ACHN (cell line): ENCODE measurements around the gene SNAP91.
A peak's percentile ranks its signal among the peaks of the same experiment; 100 is the strongest.
"Not testable (repeated sequence)": the region's sequence is repeated elsewhere in the genome, so short reads cannot be mapped to it uniquely, and the experiment has no call there.

ENCODE experiments used
- DNase-seq: peaks from one replicate; pipeline ENCODE4 v3.0.0-alpha.2; 2015
- in situ Hi-C: cut with HindIII; loops from 2 replicates; pipeline ENCODE4 v1.10.0; 2017; ENCODE audit warnings: low sequenced_read_pairs, low pct_ligation_motif_present, low pct_unique_long_range_greater_than_20kb

SNAP91 gene

GRCh38 chr6:83571663-83572185 lies 137.2 kb downstream of the SNAP91 start:
- DNase-seq, in situ Hi-C loops: not testable (repeated sequence)

- in situ Hi-C loops, result no loop called here
- no peak for DNase-seq
These were observed 149.9 kb downstream of the SNAP91 start for GRCh38 chr6:83558975-83559374.

- no peak for DNase-seq
- in situ Hi-C loops, result no loop called here
These were observed 152.0 kb downstream of the SNAP91 start for GRCh38 chr6:83556871-83557270.

- in situ Hi-C loops, DNase-seq: not testable (repeated sequence)
These were observed 157.2 kb downstream of the SNAP91 start for GRCh38 chr6:83551748-83552147.

GRCh38 chr6:83550482-83550881 lies 158.4 kb downstream of the SNAP91 start:
- in situ Hi-C loops, DNase-seq: not testable (repeated sequence)

- no peak for DNase-seq
- in situ Hi-C loops, result no loop called here
These were observed 162.3 kb downstream of the SNAP91 start for GRCh38 chr6:83546636-83547035.

GRCh38 chr6:83539678-83540077 lies 169.2 kb downstream of the SNAP91 start:
- no peak for DNase-seq
- in situ Hi-C loops, result no loop called here

GRCh38 chr6:83536647-83537589 lies 172.0 kb downstream of the SNAP91 start:
- in situ Hi-C loops, result no loop called here

GRCh38 chr6:83536034-83536646 lies 172.8 kb downstream of the SNAP91 start:
- in situ Hi-C loops, result no loop called here
- peak; percentile 39 for DNase-seq

More at GRCh38 chr6:83536647-83537589, 172.0 kb downstream of the SNAP91 start:
- no peak for DNase-seq

GRCh38 chr6:83518816-83519480 lies 190.0 kb downstream of the SNAP91 start:
- in situ Hi-C loops, result loop anchor here (25.0 kb wide), 1 partner anchor 307 kb away; no protein-coding TSS in a partner anchor
- no peak for DNase-seq

- in situ Hi-C loops, result loop anchor here (25.0 kb wide), 1 partner anchor 305 kb away; no protein-coding TSS in a partner anchor
These were observed 191.4 kb downstream of the SNAP91 start for GRCh38 chr6:83517500-83517899.

GRCh38 chr6:83514866-83515466 lies 193.9 kb downstream of the SNAP91 start:
- in situ Hi-C loops, result loop anchor here (25.0 kb wide), 1 partner anchor 303 kb away; no protein-coding TSS in a partner anchor
- DNase-seq, result peak; percentile 51

More at GRCh38 chr6:83517500-83517899, 191.4 kb downstream of the SNAP91 start:
- DNase-seq, result no peak

- no peak for DNase-seq
- in situ Hi-C loops, result loop anchor here (25.0 kb wide), 1 partner anchor 302 kb away; no protein-coding TSS in a partner anchor
These were observed 194.4 kb downstream of the SNAP91 start for GRCh38 chr6:83514466-83514865.

- in situ Hi-C loops, result loop anchor here (25.0 kb wide), 1 partner anchor 300 kb away; no protein-coding TSS in a partner anchor
- DNase-seq, result peak; percentile 60
These were observed 196.8 kb downstream of the SNAP91 start, which contains the start of gene PRSS35 for GRCh38 chr6:83511901-83512681. TSS of gene PRSS35 (plus strand) at chr6:83512534. CDS start at chr6:83523442, 10,908 bp downstream.

- in situ Hi-C loops, result loop anchor here (25.0 kb wide), 1 partner anchor 299 kb away; no protein-coding TSS in a partner anchor
- no peak for DNase-seq
These were observed 197.6 kb downstream of the SNAP91 start for GRCh38 chr6:83511266-83511665.

GRCh38 chr6:83510791-83511190 lies 198.1 kb downstream of the SNAP91 start:
- no peak for DNase-seq
- in situ Hi-C loops, result loop anchor here (25.0 kb wide), 1 partner anchor 298 kb away; no protein-coding TSS in a partner anchor

- in situ Hi-C loops, result loop anchor here (25.0 kb wide), 1 partner anchor 297 kb away; no protein-coding TSS in a partner anchor
- DNase-seq, result no peak
These were observed 199.5 kb downstream of the SNAP91 start for GRCh38 chr6:83509441-83509840.
